Measurements from ENCODE around the gene MGLL.
"Not testable (repeated sequence)": the region's sequence is repeated elsewhere in the genome, so short reads cannot be mapped to it uniquely, and the experiment has no call there.

MGLL gene

DNA sequence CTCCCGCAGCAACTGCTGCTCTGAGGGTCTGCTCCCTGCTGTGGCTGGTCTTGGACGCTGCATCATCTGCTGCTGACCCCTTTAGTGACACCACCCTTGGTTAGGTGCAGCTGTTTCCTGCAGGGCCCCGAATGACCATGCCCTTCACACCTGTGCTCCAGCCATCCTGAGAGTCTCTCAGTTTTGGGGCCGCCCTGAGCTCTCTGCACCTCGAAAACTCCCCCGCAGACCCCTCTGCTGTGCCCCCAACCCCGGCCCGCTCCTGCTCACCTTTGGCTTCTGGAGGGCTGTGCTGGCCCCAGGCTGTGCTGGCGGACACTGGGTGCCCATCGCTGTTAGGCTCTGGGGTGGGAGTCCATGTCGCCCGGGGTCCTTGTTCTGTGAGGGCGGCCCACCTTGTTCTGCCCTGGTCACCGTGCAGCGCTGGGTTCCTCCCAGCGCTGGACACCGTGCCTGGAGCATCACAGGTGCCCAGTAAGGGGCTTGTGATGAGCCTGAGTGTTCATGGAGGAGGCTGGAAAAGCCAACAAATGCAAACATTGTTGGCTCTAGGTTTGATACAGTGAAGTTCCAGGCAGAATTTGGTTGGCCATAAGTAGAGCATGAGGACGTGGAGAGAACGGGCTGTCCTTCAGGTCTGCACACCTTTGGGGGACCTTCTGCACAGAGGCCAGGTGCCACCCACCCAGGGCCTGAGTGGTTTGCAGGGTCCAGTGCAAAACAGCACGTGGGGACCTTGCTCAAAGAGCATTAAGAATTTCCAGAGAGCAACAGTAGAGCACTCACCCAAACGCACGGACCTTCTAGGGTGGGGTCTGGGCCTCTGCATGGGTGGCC is 137.2 kb downstream of the MGLL start:
- no peak for DNase-seq

DNA sequence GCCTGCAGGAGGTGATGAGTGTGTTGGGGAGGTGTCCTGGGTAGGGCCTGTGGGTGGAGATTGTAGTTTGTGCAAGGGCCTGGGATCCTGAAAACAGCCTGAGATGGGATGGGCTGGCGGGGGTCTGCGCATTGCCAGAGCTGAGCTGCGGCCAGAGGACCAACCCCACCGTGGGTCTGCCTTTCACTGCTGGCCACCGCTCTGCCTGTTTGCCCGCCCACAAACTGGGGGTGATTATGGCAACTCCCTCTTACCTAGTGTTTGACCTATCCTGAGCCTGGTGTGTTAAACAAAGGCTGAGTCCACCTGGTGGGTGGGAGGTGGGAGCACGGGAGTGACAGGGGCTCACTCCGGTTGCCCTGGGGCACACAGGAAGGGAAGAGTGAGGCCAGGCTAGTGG is 139.8 kb downstream of the MGLL start:
- DNase-seq, result no peak

DNA sequence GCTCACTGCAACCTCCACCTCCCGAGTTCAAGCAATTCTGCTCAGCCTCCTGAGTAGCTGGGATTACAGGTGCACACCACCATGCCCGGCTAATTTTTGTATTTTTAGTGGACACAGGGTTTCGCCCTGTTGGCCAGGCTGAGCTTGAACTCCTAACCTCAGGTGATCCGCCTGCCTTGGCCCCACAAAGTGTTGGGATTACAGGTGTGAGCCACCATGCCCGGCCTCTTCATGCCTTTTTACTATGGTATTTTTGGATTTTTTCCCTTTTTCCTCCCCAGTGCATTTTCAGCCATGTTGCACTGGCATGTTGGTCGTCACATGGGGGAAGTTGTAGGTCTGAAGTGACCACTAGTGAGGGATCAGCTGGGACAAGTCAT is 140.2 kb downstream of the MGLL start:
- not testable (repeated sequence) for DNase-seq

DNA sequence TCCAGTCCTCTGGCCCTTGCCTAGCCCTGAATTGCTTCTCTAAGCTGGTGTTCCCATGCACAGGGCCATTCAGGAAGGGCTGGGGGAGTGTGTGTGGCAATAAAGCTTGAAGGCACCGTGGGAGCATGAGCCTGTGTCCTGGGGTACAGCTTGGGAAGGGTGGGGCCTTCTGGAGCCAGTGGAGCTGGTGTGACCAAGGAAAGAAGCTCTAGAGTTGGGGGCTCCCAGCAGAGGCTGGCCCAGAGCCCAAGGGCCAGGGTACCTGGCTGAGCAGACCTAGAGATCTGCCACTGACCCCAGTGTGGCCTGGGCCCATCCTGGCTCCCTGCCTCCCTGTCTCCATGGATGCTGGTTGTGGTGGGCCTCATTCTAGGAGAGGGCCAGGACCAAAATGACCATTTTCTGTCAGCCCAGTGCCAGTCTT is 141.5 kb downstream of the MGLL start:
- DNase-seq, result no peak

DNA sequence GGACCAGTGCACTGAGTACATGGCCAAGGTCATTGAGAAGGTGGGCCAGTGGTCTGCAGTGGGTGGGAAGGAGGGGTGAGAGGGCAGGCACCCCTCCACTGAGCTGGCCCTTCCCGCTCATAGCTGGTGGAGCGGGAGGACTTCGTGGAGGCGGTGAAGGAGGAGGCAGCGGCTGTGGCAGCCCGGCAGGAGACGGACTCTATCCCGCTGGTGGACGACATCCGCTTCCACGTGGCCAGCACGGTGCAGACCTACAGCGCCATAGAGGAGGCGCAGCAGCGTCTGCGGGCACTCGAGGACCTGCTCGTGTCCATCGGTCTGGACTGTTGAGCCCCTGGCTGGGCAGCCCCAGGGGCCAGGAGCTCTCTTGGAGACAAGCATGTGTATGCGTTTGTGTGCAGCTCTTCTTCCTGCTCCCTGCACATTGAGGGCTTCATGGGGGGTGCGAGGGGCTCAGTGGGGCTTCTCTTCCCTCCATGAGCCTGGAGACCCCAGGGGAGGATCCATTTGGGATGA is 142.1 kb downstream of the MGLL start:
- no peak for DNase-seq

DNA sequence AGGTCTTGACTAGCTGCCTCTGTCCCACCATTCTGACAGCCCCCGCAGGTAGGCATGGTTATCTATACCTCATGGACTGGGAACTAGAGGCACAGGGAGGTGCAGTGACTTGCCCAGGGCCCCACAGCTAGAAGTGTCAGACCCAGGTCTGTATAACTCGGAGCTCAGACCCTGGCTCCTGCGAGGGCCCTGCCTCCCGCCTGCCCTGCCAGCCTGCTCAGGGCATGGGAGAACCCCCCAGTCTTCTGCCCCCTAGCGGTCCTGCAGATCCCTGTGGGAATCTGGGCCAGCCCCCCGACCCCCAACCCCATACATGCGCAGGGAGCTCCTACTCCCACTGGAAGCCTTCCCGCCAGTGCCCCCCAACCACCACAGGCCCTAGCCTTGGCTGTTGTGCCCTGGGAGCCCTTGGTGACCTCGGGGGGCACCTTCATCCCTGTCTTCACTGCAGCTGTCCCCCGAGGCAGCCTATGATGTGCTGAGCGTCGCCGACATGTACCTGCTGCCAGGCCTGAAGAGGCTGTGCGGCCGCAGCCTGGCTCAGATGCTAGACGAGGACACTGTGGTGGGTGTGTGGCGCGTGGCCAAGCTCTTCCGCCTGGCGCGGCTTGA is 142.7 kb downstream of the MGLL start:
- no peak for DNase-seq

DNA sequence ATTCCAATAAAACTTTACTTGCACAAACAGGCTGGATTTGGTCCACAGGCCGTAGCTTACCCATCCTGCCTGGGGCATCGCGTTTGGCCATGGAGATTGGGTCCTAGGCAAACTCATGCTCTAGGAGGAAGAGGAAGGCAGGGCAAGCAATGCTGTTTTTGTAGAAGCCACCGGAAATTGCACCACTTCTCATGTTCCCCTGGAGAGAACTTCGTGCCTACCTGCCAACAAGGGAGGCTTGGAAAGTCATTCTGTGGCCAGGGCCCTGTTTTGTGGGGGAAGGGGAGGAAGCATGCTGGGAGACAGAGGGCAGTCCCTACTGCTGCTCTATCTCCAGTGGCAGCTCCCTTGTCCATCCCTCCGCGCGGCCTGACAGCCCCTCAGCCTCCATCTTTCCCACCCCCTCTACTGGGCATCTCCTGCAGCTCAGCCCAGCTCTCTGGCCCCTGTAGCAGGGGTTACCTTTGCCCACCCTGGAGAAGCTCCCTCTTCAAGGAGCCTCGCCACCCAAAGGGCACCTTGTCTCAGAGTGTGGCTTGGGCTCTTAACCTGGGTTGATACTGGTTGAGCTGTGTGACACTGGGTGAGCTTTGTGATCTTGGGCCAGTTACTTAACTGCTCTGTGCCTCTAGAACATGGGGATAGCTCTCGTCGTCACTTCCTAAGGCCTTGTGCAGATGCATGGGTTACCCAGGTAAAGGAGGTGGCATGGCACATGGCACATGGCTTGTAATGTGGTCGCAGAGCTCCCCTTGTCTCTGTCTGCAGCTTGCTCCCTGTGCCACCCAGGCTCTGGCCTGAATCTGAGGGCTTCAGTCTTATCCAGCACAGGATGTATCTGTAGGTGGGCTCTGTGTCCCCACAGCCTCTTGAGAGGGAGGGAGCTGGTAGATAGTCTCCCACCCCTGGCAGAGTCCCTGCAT is 143.4 kb downstream of the MGLL start:
- no peak for DNase-seq

DNA sequence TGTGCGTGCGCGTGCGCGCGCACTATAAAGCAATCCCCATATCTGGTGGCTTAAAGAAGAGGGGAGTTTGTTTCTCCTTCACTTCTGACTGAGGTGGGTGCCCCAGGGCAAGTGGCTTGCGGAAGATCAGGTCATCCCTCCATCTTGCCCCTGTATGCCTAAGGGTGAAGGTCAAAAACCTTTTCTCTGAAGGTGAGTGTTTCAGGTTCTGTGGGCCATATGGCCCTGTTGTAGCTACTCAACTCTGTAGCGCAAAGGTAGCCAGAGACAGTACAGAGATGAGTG is 144.1 kb downstream of the MGLL start:
- DNase-seq, result no peak

DNA sequence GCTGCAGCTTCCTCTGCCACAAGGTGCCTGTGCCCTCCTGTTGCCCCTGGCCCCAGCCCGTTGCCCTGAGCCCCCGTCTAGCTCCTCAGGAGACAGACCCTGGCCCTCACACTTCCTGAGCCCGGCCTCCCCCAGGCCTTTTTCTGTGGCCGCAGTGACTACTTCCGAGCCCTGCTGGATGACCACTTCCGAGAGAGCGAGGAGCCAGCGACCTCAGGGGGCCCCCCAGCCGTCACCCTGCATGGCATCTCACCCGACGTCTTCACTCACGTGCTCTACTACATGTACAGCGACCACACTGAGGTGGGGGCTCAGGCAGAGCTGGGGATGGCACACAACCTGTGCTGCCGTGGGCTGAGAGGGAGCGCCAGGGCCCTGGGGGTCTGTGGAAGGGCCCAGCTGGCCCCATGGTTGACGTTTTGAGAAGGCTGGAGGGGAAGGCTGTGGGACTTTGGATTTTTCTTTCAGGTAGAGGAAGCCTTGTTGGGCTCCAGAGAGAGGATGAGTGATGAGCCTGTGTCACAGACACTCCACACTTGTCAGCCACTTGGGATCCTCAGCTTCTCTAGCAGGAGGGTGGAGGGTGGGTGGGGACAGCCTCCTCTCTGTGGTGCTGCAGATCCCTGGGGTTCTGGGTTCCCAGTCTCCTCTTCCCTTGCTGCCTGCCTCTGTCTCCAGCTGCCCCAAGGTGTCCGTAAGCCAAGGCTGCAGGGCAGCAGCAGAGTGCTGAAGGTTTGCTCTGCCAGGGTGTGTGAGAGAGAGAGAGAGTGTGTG is 144.6 kb downstream of the MGLL start:
- DNase-seq, result no peak

DNA sequence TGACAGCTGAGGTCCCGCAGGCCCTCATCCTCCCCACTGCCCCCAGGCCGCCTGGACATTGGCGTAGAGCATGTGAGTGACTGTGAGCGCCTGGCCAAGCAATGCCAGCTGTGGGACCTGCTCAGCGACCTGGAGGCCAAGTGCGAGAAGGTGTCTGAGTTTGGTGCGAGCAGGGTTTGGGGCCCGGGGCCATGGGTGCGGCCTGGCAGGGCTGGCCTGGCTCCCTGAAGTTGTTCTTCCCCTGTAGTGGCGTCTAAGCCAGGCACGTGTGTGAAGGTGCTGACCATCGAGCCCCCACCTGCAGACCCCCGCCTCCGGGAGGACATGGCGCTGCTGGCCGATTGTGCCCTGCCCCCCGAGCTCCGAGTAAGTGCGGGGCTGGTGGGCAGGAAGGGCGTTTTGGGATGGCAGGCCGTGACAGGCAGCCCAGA is 145.4 kb downstream of the MGLL start:
- no peak for DNase-seq

DNA sequence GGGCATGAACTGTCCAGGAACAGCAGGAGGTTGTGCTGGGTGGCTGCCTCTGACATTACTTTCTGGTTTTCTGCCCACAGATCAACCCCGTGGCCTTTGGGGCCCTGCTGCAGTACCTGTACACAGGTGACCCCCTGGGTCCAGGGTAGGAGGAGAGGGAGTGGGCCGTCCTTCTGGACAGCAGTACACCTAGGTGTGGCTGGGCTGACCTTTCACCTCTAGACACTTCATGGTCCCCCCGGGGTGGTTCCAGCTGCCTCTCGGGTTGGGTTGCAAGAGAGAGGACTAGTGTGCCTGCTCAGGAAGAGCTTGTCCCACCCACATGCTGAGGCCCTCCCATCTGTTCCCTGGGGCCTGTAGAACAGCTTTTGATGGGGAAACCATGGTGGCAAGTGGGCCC is 145.9 kb downstream of the MGLL start:
- no peak for DNase-seq

DNA sequence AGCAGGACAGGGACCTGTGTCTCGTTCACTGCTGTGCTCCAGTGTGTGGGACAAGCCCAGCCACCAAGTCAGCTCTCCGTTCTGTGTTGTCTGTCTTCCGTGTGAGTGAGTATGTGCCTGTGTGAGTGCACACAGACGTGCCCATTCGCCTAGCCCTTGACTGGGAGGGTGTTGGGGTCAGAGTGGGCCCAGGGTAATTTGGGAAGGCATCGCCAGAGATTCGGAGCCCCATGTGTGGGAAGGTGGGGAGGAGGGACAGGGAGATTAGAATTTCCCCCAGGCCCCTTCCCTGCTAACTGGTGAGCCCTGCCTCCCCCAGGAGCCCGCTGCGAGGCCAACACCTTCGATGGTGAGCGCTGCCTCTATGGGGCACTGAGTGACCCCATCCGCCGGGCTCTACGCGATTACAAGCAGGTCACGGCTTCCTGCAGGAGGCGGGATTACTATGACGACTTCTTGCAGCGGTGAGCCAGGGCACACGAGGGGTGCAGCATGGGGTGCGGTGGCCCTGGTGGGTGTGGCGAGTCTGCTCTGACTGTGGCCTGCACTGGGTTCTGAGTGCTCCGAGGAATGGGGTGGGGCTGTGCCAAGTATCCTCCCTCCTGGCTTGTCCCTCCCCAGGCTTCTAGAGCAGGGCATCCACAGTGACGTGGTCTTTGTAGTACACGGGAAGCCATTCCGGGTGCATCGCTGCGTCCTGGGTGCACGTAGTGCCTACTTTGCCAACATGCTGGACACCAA is 146.5 kb downstream of the MGLL start:
- no peak for DNase-seq

DNA sequence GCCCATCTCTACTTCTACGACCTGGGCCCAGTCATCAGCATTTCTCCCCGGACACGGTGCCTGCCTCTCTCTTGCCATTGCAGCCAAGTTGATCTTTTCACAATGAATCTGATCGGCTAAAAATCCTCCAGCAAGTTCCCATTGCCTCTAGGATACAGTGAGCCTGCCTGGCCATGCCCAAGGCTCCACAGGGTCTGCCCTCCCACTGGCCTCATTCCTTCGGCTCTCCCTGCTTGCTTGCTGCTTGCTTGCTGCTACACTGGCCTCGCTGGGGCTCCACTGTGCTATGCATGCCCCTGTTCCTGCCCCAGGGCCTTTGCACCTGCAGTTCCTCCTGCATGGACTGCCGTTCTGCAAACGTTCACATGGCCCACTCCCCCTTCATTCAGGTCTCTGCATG is 147.5 kb downstream of the MGLL start:
- no peak for DNase-seq

DNA sequence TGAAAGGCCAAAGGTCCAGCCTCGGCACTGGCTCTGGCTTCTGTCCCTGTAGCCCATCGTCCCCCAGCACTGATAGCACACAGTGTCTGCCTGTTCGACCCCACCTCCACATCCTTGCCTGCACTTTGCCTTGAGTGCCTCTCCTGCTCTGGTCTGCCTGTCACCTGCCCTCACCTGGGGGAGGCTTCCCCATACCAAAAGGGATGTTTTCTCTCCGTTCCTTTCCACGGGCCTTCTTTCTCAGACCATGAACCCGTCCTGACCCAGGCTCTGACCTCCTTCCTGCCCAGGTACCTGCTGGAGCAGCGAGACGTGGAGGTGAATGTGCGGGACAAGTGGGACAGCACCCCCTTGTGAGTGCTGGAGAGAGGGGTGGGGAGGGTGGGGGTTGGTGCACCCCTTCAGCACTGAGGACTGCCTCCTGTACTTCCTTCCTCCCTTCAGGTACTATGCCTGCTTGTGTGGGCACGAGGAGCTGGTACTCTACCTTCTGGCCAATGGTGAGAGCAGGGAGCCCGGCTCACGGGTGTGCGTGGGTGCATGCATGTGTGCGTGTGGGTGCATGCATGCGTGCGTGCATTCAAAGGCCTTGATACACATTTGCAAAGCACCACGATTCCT is 148.1 kb downstream of the MGLL start:
- no peak for DNase-seq

DNA sequence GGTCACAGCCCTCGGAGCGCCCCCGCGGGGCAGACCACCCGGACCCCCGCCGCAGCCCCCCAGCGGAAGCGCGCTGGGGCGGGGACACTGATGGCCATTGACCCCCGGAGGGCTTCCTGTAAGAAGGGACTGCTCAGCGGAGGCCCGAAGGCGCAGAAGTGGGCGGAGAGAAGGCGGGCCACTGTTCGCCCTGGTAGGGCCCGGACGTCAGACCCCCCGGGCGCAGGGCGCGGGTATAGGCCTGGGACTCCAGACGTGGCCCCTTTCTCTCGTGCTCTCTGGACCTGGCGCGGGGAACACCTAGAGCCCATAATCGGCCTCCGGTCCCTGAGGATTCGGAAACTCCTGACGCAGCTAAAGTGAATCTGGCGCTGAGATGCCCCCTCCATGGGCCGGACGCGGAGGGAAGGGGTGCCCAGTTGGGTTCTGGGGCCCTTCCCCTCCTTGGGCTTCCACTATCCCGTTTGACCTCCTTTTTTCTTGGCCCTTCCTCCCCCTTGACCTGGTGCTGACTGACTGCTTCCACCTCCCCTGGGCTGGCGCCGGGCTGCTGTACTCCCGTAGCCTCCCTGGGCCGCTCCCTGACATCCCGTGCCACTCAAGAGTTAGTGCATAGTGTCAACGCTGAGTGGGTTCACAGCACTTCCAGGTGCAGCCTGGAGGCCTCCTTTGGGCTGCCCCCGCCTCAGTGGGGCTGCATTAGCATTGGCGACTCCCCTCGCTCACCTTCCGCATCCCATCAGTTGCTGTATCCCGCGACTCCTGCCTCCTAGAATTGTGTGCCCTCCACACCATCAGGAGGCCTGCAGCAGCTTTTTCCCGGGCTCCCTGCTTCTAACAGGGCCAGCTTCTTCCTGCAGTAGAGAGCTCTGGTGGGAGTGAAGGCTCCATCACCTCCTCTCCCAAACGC is 148.9 kb downstream of the MGLL start:
- peak; percentile 58 for DNase-seq

DNA sequence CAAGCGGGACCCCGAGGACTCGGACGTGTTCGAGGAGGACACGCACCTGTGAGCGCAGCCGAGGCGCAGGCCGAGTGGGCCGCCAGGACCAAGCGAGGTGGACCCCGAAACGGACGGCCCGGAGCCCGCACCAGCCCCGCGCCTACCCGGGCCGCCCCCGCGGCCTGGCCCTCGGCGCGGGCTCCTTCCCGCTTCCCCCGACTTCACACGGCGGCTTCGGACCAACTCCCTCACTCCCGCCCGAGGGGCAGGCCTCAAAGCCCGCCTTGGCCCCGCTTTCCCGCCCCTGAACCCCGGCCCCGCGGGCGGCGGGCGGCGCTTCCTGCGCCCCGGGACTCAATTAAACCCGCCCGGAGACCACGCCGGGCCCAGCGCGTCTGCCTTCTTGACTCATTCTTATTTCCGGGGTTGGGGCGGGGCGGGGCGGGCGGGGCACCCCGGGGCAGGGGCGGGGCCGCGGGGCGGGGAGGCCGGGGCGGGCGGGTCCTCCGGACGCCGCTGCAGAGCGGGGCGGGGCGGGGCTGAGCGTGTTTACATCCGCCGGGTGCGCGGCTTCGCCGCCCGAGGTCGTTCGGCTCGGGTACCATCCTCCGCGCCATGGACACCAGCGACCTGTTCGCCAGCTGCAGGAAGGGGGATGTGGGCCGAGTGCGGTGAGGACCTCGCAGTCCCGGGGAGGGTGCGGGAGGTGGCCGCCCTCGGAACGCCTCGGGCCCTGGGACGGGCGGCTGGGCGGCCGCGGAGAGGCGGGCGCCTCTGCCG is 149.7 kb downstream of the MGLL start, which contains the start of gene ABTB1:
Gene ABTB1, plus strand, starts transcription at position 524 of the 762 bp plus-strand sequence. Its CDS starts 74 bp downstream, at position 598.
- DNase-seq, result peak; percentile 91

DNA sequence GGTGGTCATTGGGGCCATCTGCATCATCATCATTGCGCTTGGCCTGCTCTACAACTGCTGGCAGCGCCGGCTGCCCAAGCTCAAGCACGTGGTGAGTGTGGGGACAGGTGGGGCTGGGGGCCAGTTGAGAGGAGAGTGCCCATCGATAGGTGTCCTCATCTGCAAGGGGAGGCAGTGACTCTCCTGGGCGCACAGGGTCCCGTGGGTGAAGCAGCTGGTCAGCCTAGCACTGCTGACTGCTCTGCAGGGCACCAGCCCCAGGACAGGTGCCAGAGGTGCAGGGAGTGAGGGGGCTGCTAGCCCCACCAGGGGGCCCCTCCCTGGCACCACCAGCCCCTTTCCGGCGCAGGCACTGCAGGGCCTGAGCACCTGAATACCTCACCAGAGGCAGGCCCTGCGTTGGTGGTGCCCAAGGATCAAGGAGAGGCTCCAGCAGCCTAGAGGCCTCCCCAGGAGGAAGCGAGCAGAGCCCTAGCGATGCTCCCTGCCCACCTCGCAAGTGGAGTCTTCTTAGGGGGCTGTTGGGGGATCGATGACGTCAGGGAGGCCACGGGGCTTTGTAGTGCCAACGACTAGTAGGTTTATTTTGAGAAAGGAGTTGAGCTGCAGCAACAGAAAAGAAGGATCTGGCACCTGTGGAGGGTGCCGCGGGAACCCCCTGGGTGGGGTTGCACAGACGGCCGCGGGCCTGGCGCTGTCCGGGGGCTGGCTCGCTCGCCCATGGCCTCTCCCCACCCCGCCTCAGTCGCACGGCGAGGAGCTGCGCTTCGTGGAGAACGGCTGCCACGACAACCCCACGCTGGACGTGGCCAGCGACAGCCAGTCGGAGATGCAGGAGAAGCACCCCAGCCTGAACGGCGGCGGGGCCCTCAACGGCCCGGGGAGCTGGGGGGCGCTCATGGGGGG is 150.5 kb downstream of the MGLL start:
- DNase-seq, result peak; percentile 44
